ENCODE data around the gene CRADD.

GRCh38 chr12:93848523-93849101 lies 171.4 kb downstream of the CRADD start:
- TF ChIP-seq CTCF (conservative IDR thresholded peaks at IDR 0.05 in 1 of 2, IDR thresholded peaks at IDR 0.05 in 1 of 2; ENCODE audit: extremely low read depth in 1 of 2, insufficient read depth in 1 of 2, low read depth in 1 of 2, low read length in 2 of 2) (no peak), EZH2 (IDR thresholded peaks at IDR 0.05; ENCODE audit: borderline replicate concordance, low read length) (no peak)

All from mammary epithelial cell (primary cell).